HG03469 (cell line): Measurements from ENCODE around the gene MOB3A.
"Not testable (repeated sequence)": the region's sequence is repeated elsewhere in the genome, so short reads cannot be mapped to it uniquely, and the experiment has no call there.

Experiments
- ATAC-seq: cut with Tn5 transposase; IDR thresholded peaks from one replicate; pipeline ENCODE4 v1.9.1; 2021; ENCODE audit warnings: mild to moderate bottlenecking, moderate library complexity, moderate number of reproducible peaks; ENCODE audit not compliant: unreplicated experiment

The MOB3A gene

GRCh38 chr19:2096034-2096479 is at the start of gene MOB3A:
TSS of gene MOB3A (minus strand) at chr19:2096326. CDS start at chr19:2078560, 17,766 bp downstream.
- ATAC-seq, result peak; percentile 23

GRCh38 chr19:2145831-2146241 is 49.7 kb upstream of the MOB3A start:
- ATAC-seq, result no peak

DNA sequence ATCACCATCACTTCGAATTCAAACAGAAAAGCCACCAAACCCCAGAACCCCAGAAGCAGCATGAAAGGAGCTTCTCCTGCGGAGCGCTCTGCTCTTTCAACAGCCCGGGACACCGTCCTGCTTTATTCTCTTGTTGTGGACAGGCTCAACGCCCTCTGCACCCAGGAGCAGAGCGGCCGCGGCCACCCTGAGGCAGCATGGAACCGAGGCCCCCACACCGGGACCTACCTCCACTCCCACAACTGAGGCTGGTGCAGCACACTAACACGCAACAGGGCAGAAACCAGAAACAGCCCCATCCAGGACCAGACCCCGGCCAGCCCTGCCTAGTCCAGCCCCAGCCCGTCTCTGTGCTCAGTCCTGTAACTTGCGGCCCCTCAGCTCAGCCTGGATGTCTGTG is 48.1 kb upstream of the MOB3A start:
- no peak for ATAC-seq

- no peak for ATAC-seq
Measured at GRCh38 chr19:2142173-2142829, 46.2 kb upstream of the MOB3A start.

- ATAC-seq, result no peak
Measured at GRCh38 chr19:2140138-2140569, 44.0 kb upstream of the MOB3A start.

DNA sequence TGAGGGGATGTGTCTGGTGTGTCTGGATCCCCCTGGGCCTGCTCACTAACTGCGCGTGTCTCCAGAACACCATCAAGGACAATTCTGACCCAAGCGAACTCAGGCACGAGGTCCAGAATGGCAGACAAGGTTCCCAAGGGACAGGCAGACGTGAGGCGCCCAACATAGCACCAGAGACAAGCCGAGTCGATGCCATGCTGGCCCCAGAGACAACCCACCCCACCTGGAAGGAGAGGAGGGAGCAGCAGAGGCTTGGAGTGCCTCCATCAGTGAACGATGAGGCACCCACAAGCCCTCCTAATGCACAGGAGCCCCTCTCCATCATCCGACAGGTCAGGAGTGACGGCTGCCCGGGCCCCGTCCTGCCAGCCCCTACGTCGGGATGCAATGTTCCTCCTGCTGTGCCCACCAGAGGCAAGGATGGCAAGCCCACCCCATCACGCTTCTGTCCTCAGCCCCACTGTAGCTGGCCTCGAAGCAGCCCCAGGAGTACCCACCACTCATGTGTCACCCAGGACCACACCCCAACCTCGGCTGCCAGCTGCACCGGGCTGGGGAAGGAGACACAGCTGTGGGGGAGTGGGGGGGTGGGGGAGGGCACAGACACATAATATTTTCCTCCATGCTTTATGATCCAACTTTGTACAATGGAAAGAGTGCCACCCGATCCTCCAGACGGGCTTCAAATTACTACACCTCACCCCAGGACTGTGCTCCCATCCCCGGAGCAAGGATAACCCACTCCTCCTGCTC is 43.4 kb upstream of the MOB3A start:
- ATAC-seq, result no peak

DNA sequence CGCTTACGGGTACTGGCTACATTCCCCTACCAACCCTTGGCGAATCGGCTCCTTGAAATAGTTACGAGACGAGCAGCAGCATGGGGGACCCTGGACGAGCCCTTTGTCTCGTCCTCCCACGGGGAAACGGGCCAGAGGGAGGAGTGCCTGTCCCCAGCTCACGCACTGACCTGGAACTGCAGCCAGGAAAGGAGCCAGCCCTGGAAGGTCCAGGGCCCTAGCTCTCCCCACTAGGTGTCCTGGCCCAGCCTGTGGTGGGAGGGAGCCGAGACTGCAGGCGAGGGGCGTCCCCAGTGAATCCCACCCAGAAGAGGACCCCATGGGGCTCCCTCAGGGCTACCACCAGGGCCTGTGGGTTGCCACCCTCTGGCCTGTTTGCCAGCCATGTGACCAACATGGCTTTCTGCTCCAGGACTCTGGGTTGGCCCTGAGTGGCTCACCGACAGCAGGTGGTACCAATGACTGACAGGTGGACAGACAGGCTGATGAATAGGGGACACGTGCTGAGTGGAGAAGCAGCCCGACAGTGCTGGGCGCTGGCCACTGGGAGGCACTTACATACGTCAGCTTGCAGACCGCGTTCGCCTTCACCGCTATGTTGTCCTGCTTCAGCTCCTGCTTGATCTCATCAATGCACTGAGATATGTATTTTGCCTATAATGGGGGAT is 42.1 kb upstream of the MOB3A start:
- ATAC-seq, result no peak

GRCh38 chr19:2136796-2137195 is 40.7 kb upstream of the MOB3A start:
- no peak for ATAC-seq

GRCh38 chr19:2135474-2136402 is 39.6 kb upstream of the MOB3A start:
- no peak for ATAC-seq

DNA sequence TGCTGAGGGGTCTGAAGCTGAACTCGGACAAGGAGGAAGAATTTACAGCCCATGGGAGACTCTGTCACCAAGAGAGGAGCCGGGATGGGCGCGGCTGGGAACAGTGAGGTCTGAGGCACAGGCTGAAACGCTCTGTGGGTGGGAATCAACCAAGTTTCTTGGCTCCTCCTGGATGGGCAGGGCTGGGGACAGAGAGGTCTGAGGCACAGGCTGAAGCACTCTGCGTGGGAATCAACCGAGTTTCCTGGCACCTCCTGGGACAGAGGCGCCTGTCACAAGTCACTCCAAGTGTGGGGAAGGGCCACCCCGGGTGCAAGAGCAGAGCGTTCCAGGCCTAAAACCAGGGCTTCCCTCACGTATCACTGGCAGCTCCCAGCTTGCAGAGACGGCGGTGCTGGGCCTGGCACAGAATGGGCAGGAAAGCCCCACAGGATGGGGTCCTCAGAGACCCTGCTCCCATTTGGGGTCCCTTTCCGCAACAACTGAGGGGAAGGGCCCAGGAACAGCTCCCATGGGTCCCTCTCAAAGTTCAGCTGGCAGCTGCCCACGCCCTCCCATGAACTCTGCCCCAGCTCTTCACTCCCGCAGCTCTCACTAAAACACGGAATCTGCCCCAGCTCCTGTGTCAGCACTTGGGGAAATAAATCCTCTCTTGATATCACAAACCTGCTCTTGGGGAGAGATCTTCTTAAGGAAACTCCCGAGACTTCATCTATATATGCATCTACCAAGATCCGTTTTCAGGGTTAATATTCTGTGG is 36.8 kb upstream of the MOB3A start:
- no peak for ATAC-seq

DNA sequence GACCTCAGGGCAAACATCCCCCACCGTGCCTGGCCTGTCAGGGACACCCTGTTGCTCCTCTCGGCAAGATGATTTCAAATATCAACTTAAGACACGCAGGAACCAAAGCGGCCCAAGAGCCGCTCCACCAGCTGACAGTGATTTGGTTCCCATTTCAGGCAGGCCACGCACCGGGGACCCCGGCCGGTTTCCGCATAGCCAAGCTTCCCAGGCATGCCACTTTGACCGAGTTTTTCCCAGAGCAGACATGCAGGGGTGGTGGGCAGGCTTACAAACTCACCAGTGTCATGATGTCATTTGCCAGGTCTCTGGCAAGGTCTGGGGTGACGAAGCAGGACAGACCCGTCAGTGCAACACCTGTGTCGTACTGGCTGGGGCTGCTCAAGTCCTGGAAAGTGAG is 36.1 kb upstream of the MOB3A start:
- ATAC-seq, result no peak

- not testable (repeated sequence) for ATAC-seq
Measured at GRCh38 chr19:2131012-2131975, 35.2 kb upstream of the MOB3A start.

DNA sequence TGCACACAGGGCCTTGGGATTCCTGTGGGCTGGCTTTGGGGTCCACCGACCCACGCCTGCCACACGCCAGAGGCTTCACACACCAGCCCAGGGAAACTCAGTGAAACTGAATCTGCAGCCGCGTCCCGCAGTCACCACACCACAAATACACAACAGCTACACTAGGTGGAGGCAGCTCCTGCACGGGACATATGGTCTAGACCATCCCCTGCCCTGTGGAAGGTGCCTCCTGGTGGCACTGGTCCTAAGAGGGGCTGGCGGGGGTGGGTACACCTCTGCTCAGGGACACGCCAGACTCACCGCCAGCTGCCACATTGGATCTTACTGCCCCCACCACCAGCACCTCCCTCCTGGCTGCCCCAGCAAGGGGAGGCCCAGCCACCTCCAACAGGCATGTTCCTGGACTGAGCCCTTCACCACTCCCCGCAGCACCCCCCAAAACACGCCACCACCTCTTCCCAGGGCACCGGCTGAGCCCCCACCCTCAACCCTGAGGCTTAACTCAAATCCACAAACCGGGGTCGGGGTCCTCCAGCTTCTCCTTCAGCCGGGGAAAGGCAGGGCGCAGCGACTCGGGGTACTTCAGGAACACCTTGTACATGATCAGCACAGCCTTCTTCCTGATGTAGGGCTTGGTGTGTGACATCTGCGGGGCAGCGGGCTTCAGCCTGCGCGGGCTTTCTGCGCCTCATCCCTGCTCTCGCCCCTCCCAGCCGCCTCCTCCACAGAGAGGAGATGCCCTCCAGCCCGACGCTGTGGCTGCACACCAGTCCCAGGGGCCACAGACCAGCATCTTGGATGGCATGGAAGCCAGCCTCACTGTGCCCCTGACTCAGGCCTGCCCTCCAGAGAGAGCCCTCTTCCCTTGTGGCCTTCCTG is 34.0 kb upstream of the MOB3A start:
- ATAC-seq, result no peak

DNA sequence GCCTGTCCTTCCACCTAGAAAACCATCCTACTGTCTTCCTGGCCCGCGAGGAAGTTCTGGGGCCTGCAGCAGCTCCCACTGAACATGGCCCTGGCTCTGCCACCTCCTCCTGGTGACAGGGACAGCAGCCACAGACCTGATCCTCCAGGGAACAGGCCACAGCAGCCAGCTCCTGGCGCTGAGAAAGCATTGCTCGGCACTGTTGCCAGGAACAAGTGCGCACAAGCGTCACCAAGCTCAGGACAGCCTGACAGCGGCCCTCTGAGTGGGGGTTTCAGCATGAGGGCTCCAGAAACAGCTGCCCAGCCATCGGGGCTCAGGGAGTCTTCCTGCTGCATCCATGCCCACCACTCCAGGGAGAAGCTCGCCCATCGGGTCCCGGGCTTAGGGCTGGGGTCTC is 33.4 kb upstream of the MOB3A start:
- ATAC-seq, result no peak

DNA sequence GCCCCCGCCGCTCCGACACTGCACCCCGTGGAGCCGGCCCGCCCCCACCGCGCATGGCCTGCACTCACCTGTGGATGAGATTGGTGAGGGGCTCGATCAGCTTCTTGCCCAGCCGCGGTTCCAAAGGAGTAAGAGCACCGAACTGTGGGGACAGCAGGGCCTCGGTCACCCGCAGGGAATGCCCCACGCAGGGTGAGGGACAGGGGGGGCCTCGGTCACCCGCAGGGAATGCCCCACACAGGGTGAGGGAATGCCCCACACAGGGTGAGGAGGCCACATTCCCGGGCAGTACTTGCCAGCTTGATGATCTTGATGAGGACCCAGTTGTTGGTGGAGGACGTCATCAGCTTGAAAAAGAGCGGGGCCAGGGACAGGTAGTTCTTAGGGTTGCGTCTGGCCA is 32.9 kb upstream of the MOB3A start:
- no peak for ATAC-seq

DNA sequence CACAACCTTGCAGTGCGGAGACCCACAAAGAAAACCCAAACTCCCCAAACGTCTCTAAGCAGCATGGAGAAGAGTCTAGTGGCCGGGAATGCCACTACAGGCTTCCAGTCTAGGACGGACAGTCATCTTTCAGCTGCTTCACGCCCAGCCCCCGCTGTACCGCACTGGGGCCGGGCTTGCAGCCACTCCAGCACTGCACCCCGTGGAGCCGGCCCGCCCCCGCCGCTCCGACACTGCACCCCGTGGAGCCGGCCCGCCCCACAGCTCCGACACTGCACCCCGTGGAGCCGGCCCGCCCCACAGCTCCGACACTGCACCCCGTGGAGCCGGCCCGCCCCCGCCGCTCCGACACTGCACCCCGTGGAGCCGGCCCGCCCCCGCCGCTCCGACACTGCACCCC is 32.1 kb upstream of the MOB3A start:
- not testable (repeated sequence) for ATAC-seq

DNA sequence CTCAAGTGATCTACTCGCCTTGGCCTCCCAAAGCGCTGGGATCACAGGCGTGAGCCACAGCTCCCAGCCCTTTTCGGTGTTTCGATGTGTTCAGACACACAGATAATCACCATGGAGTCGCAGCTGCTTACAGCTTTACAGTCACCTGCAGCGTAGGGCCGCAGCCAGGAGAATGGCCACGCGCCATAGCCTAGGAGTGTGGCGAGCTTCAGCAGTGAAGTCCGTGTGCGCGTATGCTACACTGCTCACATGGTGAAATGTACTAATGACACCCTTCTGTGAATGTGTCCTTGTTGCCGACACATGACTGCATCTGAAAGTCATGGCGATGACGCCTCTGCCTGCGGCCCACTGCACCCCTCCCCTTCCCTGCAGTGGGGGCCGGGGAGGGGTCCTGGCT is 31.6 kb upstream of the MOB3A start:
- no peak for ATAC-seq
